Tibial nerve (tissue), 4 donors: Measurements from ENCODE around the gene TMEM243. TPM values are rescaled to one million over a fixed set of nuclear protein-coding genes. Genes with fewer than 3 reads are reported as not detected.

Source experiments
- DNase-seq, 2 donors: peaks; one replicate each; pipeline ENCODE4 v3.0.0-alpha.2; 2019; ENCODE audit warnings: low spot score in 2 of 2
- H3K27ac ChIP-seq, 4 donors: fragments of 200-600 bp; sonication (generic) in 3 of 4; one replicate each; pipeline ENCODE4 v1.5.1; 2017 to 2019; ENCODE audit warnings: mild to moderate bottlenecking in 1 of 4
- H3K27me3 ChIP-seq, 2 donors: fragments of 200-600 bp; sonication (generic) in 1 of 2; one replicate each; pipeline versions ENCODE4 v1.5.1 to v1.6.0; 2017 to 2019
- H3K36me3 ChIP-seq, 3 donors: fragments of 200-600 bp; sonication (generic); one replicate each; pipeline ENCODE4 v1.5.1; 2018 to 2019
- H3K4me1 ChIP-seq, 4 donors: fragments of 200-600 bp; sonication (generic) in 3 of 4; one replicate each; pipeline ENCODE4 v1.5.1; 2017 to 2019
- H3K4me3 ChIP-seq, 4 donors: fragments of 200-600 bp; sonication (generic) in 3 of 4; one replicate each; pipeline ENCODE4 v1.5.1; 2017 to 2019; ENCODE audit warnings: mild to moderate bottlenecking in 1 of 4, moderate library complexity in 1 of 4
- H3K9me3 ChIP-seq, 4 donors: fragments of 200-600 bp; sonication (generic) in 3 of 4; one replicate each; pipeline ENCODE4 v1.5.1; 2017 to 2019
- CTCF ChIP-seq, 5 experiments: fragments of 200-600 bp in 3 of 5; fragments of 450-650 bp in 2 of 5; sonication (generic) in 3 of 5; IDR thresholded peaks; one replicate each; pipeline ENCODE4 v1.5.1; 2016 to 2019; ENCODE audit warnings: antibody characterized with exemption in 5 of 5, mild to moderate bottlenecking in 3 of 5, moderate library complexity in 2 of 5
- EP300 ChIP-seq, 2 donors: sonication (generic); formaldehyde crosslinking; IDR thresholded peaks; one replicate each; pipeline ENCODE4 v1.6.1; 2017; ENCODE audit warnings: antibody characterized with exemption in 2 of 2, mild to moderate bottlenecking in 1 of 2
- POLR2A ChIP-seq, 2 donors: fragments of 450-650 bp; IDR thresholded peaks; one replicate each; pipeline ENCODE4 v1.6.1; 2017; ENCODE audit warnings: antibody characterized with exemption in 2 of 2, mild to moderate bottlenecking in 2 of 2, moderate library complexity in 2 of 2
- WGBS, 2 donors: methylation state at CpG; one replicate each; pipeline ENCODE4 v1.1.5; 2018; 5-methylcytosine and 5-hydroxymethylcytosine counted together
- total RNA-seq, 4 donors: library from RNA; depleted of rRNA; stranded (reverse); fragments of >200 nt; gene quantifications; one replicate each; pipeline ENCODE4 v1.1.0, GENCODE V29; 2016

The TMEM243 gene
- total RNA-seq, 4 donors from 2014 or later: 36.0 to 52.7 (median 42.5) TPM

- Histone ChIP-seq H3K27ac (no peak overlapping the region), H3K9me3 (no peaks in the 10 kb centered on the region), H3K4me1 (no peaks in the 10 kb centered on the region), H3K36me3 (peaks cover 0 to 99% (median 13%) of the 10 kb centered on the region in 3 donors), H3K27me3 (no peaks in the 10 kb centered on the region), H3K4me3 (no peak overlapping the region)
- TF ChIP-seq POLR2A (IDR thresholded peaks at IDR 0.05): no peak
- TF ChIP-seq CTCF (IDR thresholded peaks at IDR 0.05): no peak
- TF ChIP-seq EP300 (IDR thresholded peaks at IDR 0.05): no peak
- 91 to 93% methylated on average over 2 of the region's 2 CpGs for WGBS, 2 donors
- no peak for DNase-seq
These were observed 32.4 kb downstream of the TMEM243 start for GRCh38 chr7:87187120-87187519.

GRCh38 chr7:87179180-87179579 lies 40.4 kb downstream of the TMEM243 start:
- H3K4me3 ChIP-seq: no peak overlapping the region
- no peaks in the 10 kb centered on the region for H3K4me1 ChIP-seq
- no peak overlapping the region for H3K27ac ChIP-seq
- WGBS, 2 donors: 93 to 97% methylated on average over 3 of the region's 3 CpGs
- no peaks in the 10 kb centered on the region for H3K9me3 ChIP-seq
- H3K27me3 ChIP-seq: no peaks in the 10 kb centered on the region
- no peak for DNase-seq
- peaks cover 0 to 62% (median 13%) of the 10 kb centered on the region in 3 donors for H3K36me3 ChIP-seq
- no peak for TF ChIP-seq EP300 (IDR thresholded peaks at IDR 0.05)
- TF ChIP-seq POLR2A (IDR thresholded peaks at IDR 0.05): no peak
- TF ChIP-seq CTCF (IDR thresholded peaks at IDR 0.05): no peak

- 95% methylated on average over 4 of the region's 4 CpGs for WGBS, 2 donors
- DNase-seq: no peak
- H3K27me3 ChIP-seq: no peaks in the 10 kb centered on the region
- no peak overlapping the region for H3K4me3 ChIP-seq
- TF ChIP-seq EP300 (IDR thresholded peaks at IDR 0.05) (no peak), POLR2A (IDR thresholded peaks at IDR 0.05) (no peak), CTCF (IDR thresholded peaks at IDR 0.05) (no peak)
- H3K9me3 ChIP-seq: no peaks in the 10 kb centered on the region
- H3K36me3 ChIP-seq: peaks cover 0 to 62% (median 12%) of the 10 kb centered on the region in 3 donors
- no peaks in the 10 kb centered on the region for H3K4me1 ChIP-seq
- H3K27ac ChIP-seq: no peak overlapping the region
These were observed 41.2 kb downstream of the TMEM243 start for GRCh38 chr7:87178320-87178719.

GRCh38 chr7:87173471-87173870 lies 46.1 kb downstream of the TMEM243 start:
- Histone ChIP-seq H3K27me3 (no peaks in the 10 kb centered on the region), H3K36me3 (peaks cover 0 to 87% (median 0%) of the 10 kb centered on the region in 3 donors), H3K4me1 (no peaks in the 10 kb centered on the region), H3K4me3 (no peak overlapping the region), H3K27ac (no peak overlapping the region), H3K9me3 (no peaks in the 10 kb centered on the region)
- no peak for TF ChIP-seq CTCF (IDR thresholded peaks at IDR 0.05)
- no peak for TF ChIP-seq POLR2A (IDR thresholded peaks at IDR 0.05)
- TF ChIP-seq EP300 (IDR thresholded peaks at IDR 0.05): no peak
- DNase-seq: no peak
- WGBS, 2 donors: 96 to 100% methylated on average over 1 of the region's 1 CpG

GRCh38 chr7:87171282-87171934 lies 48.1 kb downstream of the TMEM243 start:
- no peak overlapping the region for H3K4me3 ChIP-seq
- no peak for DNase-seq
- H3K4me1 ChIP-seq: no peaks in the 10 kb centered on the region
- H3K27me3 ChIP-seq: no peaks in the 10 kb centered on the region
- TF ChIP-seq EP300 (IDR thresholded peaks at IDR 0.05) (no peak), CTCF (IDR thresholded peaks at IDR 0.05) (no peak), POLR2A (IDR thresholded peaks at IDR 0.05) (no peak)
- no peak overlapping the region for H3K27ac ChIP-seq
- no peaks in the 10 kb centered on the region for H3K9me3 ChIP-seq
- peaks cover 0 to 96% (median 0%) of the 10 kb centered on the region in 3 donors for H3K36me3 ChIP-seq
